Measurements from ENCODE around the gene SLC1A1.

DNA sequence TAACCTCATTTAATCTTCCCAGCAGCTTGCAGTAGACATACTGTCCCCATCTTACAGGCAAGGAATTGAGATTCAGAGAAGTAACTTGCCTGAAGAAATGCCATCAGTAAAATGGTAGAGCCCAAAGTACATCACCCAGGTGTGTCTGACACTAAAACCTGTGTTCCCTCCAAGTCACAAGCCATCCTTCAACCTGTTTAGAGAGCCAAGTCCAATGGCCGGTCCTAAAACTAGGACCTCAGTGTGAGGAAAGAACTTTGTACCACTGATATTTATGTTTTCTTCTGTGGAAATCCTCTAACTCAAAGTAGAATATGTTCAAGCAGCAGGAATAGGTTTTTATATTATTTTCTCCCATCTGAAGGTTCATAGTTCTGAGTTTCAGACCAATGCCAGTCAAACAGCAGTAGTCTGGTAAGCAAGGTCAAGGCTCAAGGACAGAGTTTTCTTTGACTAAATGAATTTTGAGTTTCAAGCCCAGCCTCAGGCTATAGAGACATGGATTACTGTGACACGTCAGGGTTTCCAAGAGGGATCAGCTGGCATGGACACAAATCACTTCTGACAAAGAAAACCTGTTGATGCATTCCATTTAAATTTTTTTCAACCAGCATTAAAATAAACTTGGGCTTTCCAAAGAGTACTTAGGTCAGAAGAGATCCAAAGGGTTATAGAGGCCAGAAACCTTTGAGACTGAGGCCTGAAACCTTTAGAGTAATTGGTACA, 90.9 kb downstream of the SLC1A1 start:
- no peak for TF ChIP-seq POLR2A (IDR thresholded peaks at IDR 0.05; ENCODE audit: low read length)
- TF ChIP-seq GATA1 (IDR thresholded peaks at IDR 0.05; ENCODE audit: low read depth, low read length), result no peak

Data from erythroblast (primary cell).